HG03196 (cell line): ENCODE measurements around the gene PTGES3.
"Not testable (repeated sequence)": the region's sequence is repeated elsewhere in the genome, so short reads cannot be mapped to it uniquely, and the experiment has no call there.

Source experiments
- ATAC-seq: cut with Tn5 transposase; IDR thresholded peaks from one replicate; pipeline ENCODE4 v1.9.1; 2021; ENCODE audit not compliant: unreplicated experiment

Gene PTGES3

GRCh38 chr12:56688129-56688845 is at the start of gene PTGES3:
TSS of gene PTGES3 (minus strand) at chr12:56688284. CDS start at chr12:56687999, 285 bp downstream.
- ATAC-seq = peak; percentile 70

GRCh38 chr12:56728139-56728861 is 40.2 kb upstream of the PTGES3 start:
- ATAC-seq = no peak

- not testable (repeated sequence) for ATAC-seq
These were observed 38.2 kb upstream of the PTGES3 start for GRCh38 chr12:56726196-56726675.

GRCh38 chr12:56725723-56726102 is 37.6 kb upstream of the PTGES3 start:
- ATAC-seq = no peak

- ATAC-seq = peak; percentile 94
These were observed 37.1 kb upstream of the PTGES3 start, which contains the start of gene NACA for GRCh38 chr12:56724972-56725722. TSS of gene NACA (minus strand) at chr12:56725299. CDS start at chr12:56724521, 778 bp downstream.

GRCh38 chr12:56724701-56724971 is 36.6 kb upstream of the PTGES3 start:
- no peak for ATAC-seq

- ATAC-seq = no peak
These were observed 36.0 kb upstream of the PTGES3 start for GRCh38 chr12:56723889-56724700.

- ATAC-seq = no peak
These were observed 35.3 kb upstream of the PTGES3 start for GRCh38 chr12:56723352-56723751.

GRCh38 chr12:56722832-56723231 is 34.7 kb upstream of the PTGES3 start:
- no peak for ATAC-seq

GRCh38 chr12:56721721-56722120 is 33.6 kb upstream of the PTGES3 start:
- ATAC-seq = no peak

- no peak for ATAC-seq
These were observed 33.1 kb upstream of the PTGES3 start for GRCh38 chr12:56721216-56721615.

GRCh38 chr12:56720731-56721151 is 32.7 kb upstream of the PTGES3 start:
- ATAC-seq = no peak

GRCh38 chr12:56719056-56719455 is 31.0 kb upstream of the PTGES3 start:
- no peak for ATAC-seq

- ATAC-seq = no peak
These were observed 30.6 kb upstream of the PTGES3 start for GRCh38 chr12:56718636-56719035.

- ATAC-seq = no peak
These were observed 30.1 kb upstream of the PTGES3 start for GRCh38 chr12:56718149-56718548.

- no peak for ATAC-seq
These were observed 29.1 kb upstream of the PTGES3 start for GRCh38 chr12:56716933-56717880.

GRCh38 chr12:56716458-56716857 is 28.4 kb upstream of the PTGES3 start:
- ATAC-seq = no peak

- no peak for ATAC-seq
These were observed 27.7 kb upstream of the PTGES3 start for GRCh38 chr12:56715798-56716197.

- ATAC-seq = no peak
These were observed 26.4 kb upstream of the PTGES3 start for GRCh38 chr12:56714431-56714929.

GRCh38 chr12:56713345-56713744 is 25.3 kb upstream of the PTGES3 start:
- ATAC-seq = no peak
